H9 (cell line): ENCODE data around the gene DAPK2. TPM values are rescaled to one million over a fixed set of nuclear protein-coding genes. Genes with fewer than 3 reads are reported as not detected.
A peak's percentile ranks its signal among the peaks of the same experiment; 100 is the strongest.

Experiments used
- DNase-seq: peaks from one replicate; pipeline ENCODE4 v3.0.0-alpha.2; 2017
- H2AFZ ChIP-seq: one replicate; pipeline ENCODE4 v1.6.1; 2013; ENCODE audit warnings: mild to moderate bottlenecking, low read length, control low read depth, moderate library complexity
- H2AK5ac ChIP-seq: 2 replicates; pipeline ENCODE4 v1.6.1; 2013; ENCODE audit warnings: low read length, control low read depth, mixed read lengths; ENCODE audit not compliant: insufficient read length
- H2BK120ac ChIP-seq: one replicate; pipeline ENCODE4 v1.6.1; 2013; ENCODE audit warnings: low read depth, mild to moderate bottlenecking, low read length, control low read depth, inconsistent platforms; ENCODE audit not compliant: poor library complexity, severe bottlenecking
- H2BK12ac ChIP-seq: 2 replicates; pipeline ENCODE4 v1.6.1; 2013; ENCODE audit warnings: low read length, control low read depth, mixed read lengths, low read depth; ENCODE audit not compliant: insufficient read length
- H2BK15ac ChIP-seq: 2 replicates; pipeline ENCODE4 v1.6.1; 2013; ENCODE audit warnings: low read depth, low read length, control low read depth
- H2BK20ac ChIP-seq: one replicate; pipeline ENCODE4 v1.6.1; 2013; ENCODE audit warnings: low read depth, mild to moderate bottlenecking, low read length, control low read depth, inconsistent platforms; ENCODE audit not compliant: poor library complexity, severe bottlenecking
- H2BK5ac ChIP-seq: 2 replicates; pipeline ENCODE4 v1.6.1; 2013; ENCODE audit warnings: low read length, control low read depth, mixed read lengths; ENCODE audit not compliant: insufficient read length
- H3K14ac ChIP-seq: 2 replicates; pipeline ENCODE4 v1.6.1; 2013; ENCODE audit warnings: low read length, control low read depth; ENCODE audit not compliant: insufficient read depth
- H3K18ac ChIP-seq: 2 replicates; pipeline ENCODE4 v1.6.1; 2013; ENCODE audit warnings: low read depth, mild to moderate bottlenecking, mixed read lengths, low read length, control low read depth; ENCODE audit not compliant: insufficient read length
- H3K23ac ChIP-seq: 2 replicates; pipeline ENCODE4 v1.6.1; 2013; ENCODE audit warnings: low read length, control low read depth, mixed read lengths, low read depth; ENCODE audit not compliant: insufficient read length
- H3K23me2 ChIP-seq: 2 replicates; pipeline ENCODE4 v1.6.1; 2013; ENCODE audit warnings: low read depth, mild to moderate bottlenecking, mixed read lengths, low read length, control low read depth; ENCODE audit not compliant: insufficient read length, poor library complexity, severe bottlenecking
- H3K27ac ChIP-seq: 2 replicates; pipeline ENCODE4 v1.5.1; 2013; ENCODE audit warnings: low read length, control low read depth, mixed read lengths, low read depth; ENCODE audit not compliant: insufficient read length
- H3K27me3 ChIP-seq: 2 replicates; pipeline ENCODE4 v1.6.1; 2013; ENCODE audit warnings: low read length, control low read depth, inconsistent platforms; ENCODE audit not compliant: insufficient read depth
- H3K4ac ChIP-seq: 2 replicates; pipeline ENCODE4 v1.6.1; 2013; ENCODE audit warnings: low read depth, mild to moderate bottlenecking, control low read depth, inconsistent platforms, low read length, moderate library complexity
- H3K4me1 ChIP-seq: 2 replicates; pipeline ENCODE4 v1.6.1; 2013; ENCODE audit warnings: low read length, control low read depth, inconsistent platforms; ENCODE audit not compliant: insufficient read depth
- H3K4me2 ChIP-seq: 2 replicates; pipeline ENCODE4 v1.6.1; 2013; ENCODE audit warnings: low read length, control low read depth, mixed read lengths; ENCODE audit not compliant: insufficient read length, insufficient read depth
- H3K56ac ChIP-seq: 2 replicates; pipeline ENCODE4 v1.6.1; 2013; ENCODE audit warnings: low read depth, mild to moderate bottlenecking, mixed read lengths, low read length, control low read depth; ENCODE audit not compliant: insufficient read length
- H3K79me1 ChIP-seq: 2 replicates; pipeline ENCODE4 v1.6.1; 2013; ENCODE audit warnings: low read depth, mild to moderate bottlenecking, moderate library complexity, low read length, control low read depth, inconsistent platforms; ENCODE audit not compliant: insufficient read depth, poor library complexity, severe bottlenecking
- H3K79me2 ChIP-seq: 2 replicates; pipeline ENCODE4 v1.6.1; 2013; ENCODE audit warnings: low read length, control low read depth, inconsistent platforms; ENCODE audit not compliant: insufficient read depth
- H3K9ac ChIP-seq: 2 replicates; pipeline ENCODE4 v1.6.1; 2013; ENCODE audit warnings: low read length, control low read depth, mixed read lengths; ENCODE audit not compliant: insufficient read length; ENCODE audit errors: extremely low read depth
- H3K9me3 ChIP-seq: one replicate; pipeline ENCODE4 v1.6.1; 2013; ENCODE audit warnings: low read depth, low read length, inconsistent platforms; ENCODE audit not compliant: control insufficient read depth
- H3T11ph ChIP-seq: one replicate; pipeline ENCODE4 v1.6.1; 2013; ENCODE audit warnings: mild to moderate bottlenecking, low read length, control low read depth, inconsistent platforms
- H4K20me1 ChIP-seq: one replicate; pipeline ENCODE4 v1.6.1; 2013; ENCODE audit not compliant: control insufficient read depth, insufficient read length, insufficient read depth
- H4K5ac ChIP-seq: 2 replicates; pipeline ENCODE4 v1.6.1; 2013; ENCODE audit warnings: low read depth, mild to moderate bottlenecking, mixed read lengths, low read length, control low read depth; ENCODE audit not compliant: insufficient read length
- H4K8ac ChIP-seq: replicated peaks from 2 replicates; pipeline ENCODE4 v1.6.1; 2013; ENCODE audit warnings: low read length, control low read depth, mixed read lengths, low read depth; ENCODE audit not compliant: insufficient read length
- H4K91ac ChIP-seq: 2 replicates; pipeline ENCODE4 v1.6.1; 2013; ENCODE audit warnings: low read depth, mild to moderate bottlenecking, moderate library complexity, mixed read lengths, low read length, control low read depth; ENCODE audit not compliant: insufficient read length
- H3K27ac Mint-ChIP-seq, 3 experiments: 2 replicates in 2 of 3; 3 replicates in 1 of 3; pipeline ENCODE4 v1.8.0; 2020 to 2021; ENCODE audit warnings: mixed read lengths in 3 of 3, mild to moderate bottlenecking in 1 of 3, moderate library complexity in 1 of 3
- H3K27me3 Mint-ChIP-seq: 2 replicates; pipeline ENCODE4 v1.8.0; 2021; ENCODE audit warnings: low read depth, mild to moderate bottlenecking, moderate library complexity, mixed read lengths
- H3K36me3 Mint-ChIP-seq, 3 experiments: 2 replicates in 2 of 3; 3 replicates in 1 of 3; pipeline ENCODE4 v1.8.0; 2020 to 2021; ENCODE audit warnings: low read depth in 3 of 3, mixed read lengths in 3 of 3; ENCODE audit not compliant: insufficient read depth in 1 of 3
- H3K4me1 Mint-ChIP-seq, 2 experiments: 2 replicates each; pipeline ENCODE4 v1.8.0; 2020; ENCODE audit warnings: mixed read lengths in 2 of 2
- H3K4me3 Mint-ChIP-seq, 2 experiments: 2 replicates in 1 of 2; 3 replicates in 1 of 2; pipeline ENCODE4 v1.8.0; 2020 to 2021; ENCODE audit warnings: mild to moderate bottlenecking in 2 of 2, mixed read lengths in 2 of 2, moderate library complexity in 1 of 2
- H3K9me3 Mint-ChIP-seq, 2 experiments: 2 replicates in 1 of 2; 3 replicates in 1 of 2; pipeline ENCODE4 v1.8.0; 2020; ENCODE audit warnings: mild to moderate bottlenecking in 2 of 2, mixed read lengths in 2 of 2, moderate library complexity in 1 of 2
- WGBS: extraction: QIAGEN DNeasy Blood & Tissue Kit; methylation state at CpG from one replicate; pipeline ENCODE4 v1.1.7; 2013; ENCODE audit warnings: missing lambda C conversion rate, low lambda C conversion rate, mixed read lengths; ENCODE audit not compliant: insufficient read length; ENCODE audit errors: extremely low coverage; 5-methylcytosine and 5-hydroxymethylcytosine counted together
- total RNA-seq: library from RNA; stranded (reverse); gene quantifications from 2 replicates; pipeline ENCODE4 v1.2.1, GENCODE V29; 2021
- TF ChIP-seq, protein P1 (sequence below): fragments of 200-600 bp; sonication (generic); conservative IDR thresholded peaks from 3 replicates; pipeline ENCODE4 v1.8.0; 2021; ENCODE audit warnings: antibody characterized with exemption, mild to moderate bottlenecking

Gene DAPK2
- total RNA-seq, 1 experiment from 2014 or later: 3.5 TPM

GRCh38 chr15:63905131-63905530 is 141.2 kb downstream of the DAPK2 start:
- no peaks in the 10 kb centered on the region for H3K4me1 ChIP-seq
- H3K4me1 Mint-ChIP-seq: peaks cover 28 to 40% of the 10 kb centered on the region in 2 experiments
- H4K8ac ChIP-seq: no peak overlapping the region
- H3K56ac ChIP-seq: no peak overlapping the region
- H3K36me3 Mint-ChIP-seq: peaks cover 0 to 3% (median 0%) of the 10 kb centered on the region in 3 experiments; a peak in 1 of 7 replicates
- H3K4ac ChIP-seq: no peak overlapping the region
- no peaks in the 10 kb centered on the region for H4K20me1 ChIP-seq
- H2BK120ac ChIP-seq: no peak overlapping the region
- H3K14ac ChIP-seq: peak overlapping the region; percentile 47; the same call in 1 of the 2 replicates
- no peaks in the 10 kb centered on the region for H3K23me2 ChIP-seq
- no peak overlapping the region for H2BK5ac ChIP-seq
- no peak overlapping the region for H3K27ac ChIP-seq
- H3K9me3 Mint-ChIP-seq: no peaks in the 10 kb centered on the region
- no peak overlapping the region for H3K18ac ChIP-seq
- H3K79me2 ChIP-seq: no peaks in the 10 kb centered on the region
- no peaks in the 10 kb centered on the region for H3K27me3 ChIP-seq
- no CpG with 5 or more reads among the region's 7 CpGs for WGBS
- no peak overlapping the region for H3K9ac ChIP-seq
- H4K91ac ChIP-seq: no peak overlapping the region
- no peaks in the 10 kb centered on the region for H3K27me3 Mint-ChIP-seq
- H2AFZ ChIP-seq: no peak overlapping the region
- no peak overlapping the region for H2AK5ac ChIP-seq
- H4K5ac ChIP-seq: no peak overlapping the region
- no peak overlapping the region for H3K4me3 Mint-ChIP-seq
- no peak overlapping the region for H2BK20ac ChIP-seq
- H2BK15ac ChIP-seq: no peak overlapping the region
- no peaks in the 10 kb centered on the region for H3K9me3 ChIP-seq
- H3T11ph ChIP-seq: no peak overlapping the region
- TF ChIP-seq, protein P1, sequence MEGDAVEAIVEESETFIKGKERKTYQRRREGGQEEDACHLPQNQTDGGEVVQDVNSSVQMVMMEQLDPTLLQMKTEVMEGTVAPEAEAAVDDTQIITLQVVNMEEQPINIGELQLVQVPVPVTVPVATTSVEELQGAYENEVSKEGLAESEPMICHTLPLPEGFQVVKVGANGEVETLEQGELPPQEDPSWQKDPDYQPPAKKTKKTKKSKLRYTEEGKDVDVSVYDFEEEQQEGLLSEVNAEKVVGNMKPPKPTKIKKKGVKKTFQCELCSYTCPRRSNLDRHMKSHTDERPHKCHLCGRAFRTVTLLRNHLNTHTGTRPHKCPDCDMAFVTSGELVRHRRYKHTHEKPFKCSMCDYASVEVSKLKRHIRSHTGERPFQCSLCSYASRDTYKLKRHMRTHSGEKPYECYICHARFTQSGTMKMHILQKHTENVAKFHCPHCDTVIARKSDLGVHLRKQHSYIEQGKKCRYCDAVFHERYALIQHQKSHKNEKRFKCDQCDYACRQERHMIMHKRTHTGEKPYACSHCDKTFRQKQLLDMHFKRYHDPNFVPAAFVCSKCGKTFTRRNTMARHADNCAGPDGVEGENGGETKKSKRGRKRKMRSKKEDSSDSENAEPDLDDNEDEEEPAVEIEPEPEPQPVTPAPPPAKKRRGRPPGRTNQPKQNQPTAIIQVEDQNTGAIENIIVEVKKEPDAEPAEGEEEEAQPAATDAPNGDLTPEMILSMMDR: no peak
- no peak overlapping the region for H2BK12ac ChIP-seq
- no peak overlapping the region for H3K23ac ChIP-seq
- H3K79me1 ChIP-seq: no peaks in the 10 kb centered on the region
- DNase-seq: no peak
- no peak overlapping the region for H3K27ac Mint-ChIP-seq
- no peak overlapping the region for H3K4me2 ChIP-seq
